DMS153 treated with DMSO at 0.1 percent for 48 hours (cell line): ENCODE measurements around the gene PTGIS.

Source experiments
- DNase-seq: peaks from one replicate; lab custom pipeline; 2025; ENCODE audit not compliant: unreplicated experiment; lab: John Stamatoyannopoulos, UW

Gene PTGIS

DNA sequence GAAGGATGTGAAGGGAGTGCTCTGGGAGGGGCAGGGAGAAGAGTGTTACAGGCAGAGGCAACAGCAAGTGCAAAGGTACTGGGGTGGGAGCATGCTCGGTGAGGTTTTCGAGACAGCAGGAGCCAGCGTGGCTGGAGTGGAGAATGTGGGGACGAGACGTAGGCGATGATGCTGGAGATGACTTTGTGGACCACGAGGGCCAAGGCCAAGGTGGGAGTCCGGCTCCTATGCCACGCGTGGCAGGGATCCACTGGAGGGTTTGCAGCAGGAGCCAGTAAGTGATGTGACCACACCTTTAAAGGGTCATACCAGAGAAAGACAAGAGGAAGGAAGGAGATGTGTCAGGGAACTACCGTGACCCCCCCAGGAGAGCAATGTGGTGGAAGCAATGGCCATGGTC lies 7.3 kb downstream of the PTGIS start:
- DNase-seq: no peak

GRCh38 chr20:49560186-49560585 lies 7.8 kb downstream of the PTGIS start:
- DNase-seq: no peak

- DNase-seq: no peak
Observed at GRCh38 chr20:49559411-49560081, 8.4 kb downstream of the PTGIS start.

GRCh38 chr20:49558826-49559225 lies 9.1 kb downstream of the PTGIS start:
- DNase-seq: no peak

DNA sequence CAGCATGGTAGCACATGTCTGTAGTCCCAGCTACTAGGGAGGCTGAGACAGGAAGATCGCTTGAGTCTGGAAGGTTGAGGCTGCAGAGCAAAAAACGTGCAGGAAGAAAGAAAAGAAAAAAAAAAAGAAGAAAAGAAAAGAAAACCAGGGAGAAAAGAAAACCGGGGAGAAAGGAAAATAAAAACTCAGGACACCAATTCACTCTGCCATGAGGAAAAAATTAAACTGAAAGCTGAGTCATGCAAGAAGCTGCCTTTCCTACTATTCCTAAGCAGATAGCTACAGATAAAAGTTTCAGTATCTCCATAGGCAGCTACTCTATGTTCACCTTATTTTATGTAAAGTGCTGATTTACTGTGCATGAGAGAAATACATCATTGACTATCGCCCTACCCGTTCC lies 10.5 kb downstream of the PTGIS start:
- DNase-seq: no peak

- no peak for DNase-seq
Observed at GRCh38 chr20:49556621-49557020, 11.3 kb downstream of the PTGIS start.

GRCh38 chr20:49549801-49550551 lies 18.0 kb downstream of the PTGIS start:
- no peak for DNase-seq

GRCh38 chr20:49548371-49548947 lies 19.5 kb downstream of the PTGIS start:
- DNase-seq: no peak

GRCh38 chr20:49545572-49545971 lies 22.4 kb downstream of the PTGIS start:
- DNase-seq: no peak

DNA sequence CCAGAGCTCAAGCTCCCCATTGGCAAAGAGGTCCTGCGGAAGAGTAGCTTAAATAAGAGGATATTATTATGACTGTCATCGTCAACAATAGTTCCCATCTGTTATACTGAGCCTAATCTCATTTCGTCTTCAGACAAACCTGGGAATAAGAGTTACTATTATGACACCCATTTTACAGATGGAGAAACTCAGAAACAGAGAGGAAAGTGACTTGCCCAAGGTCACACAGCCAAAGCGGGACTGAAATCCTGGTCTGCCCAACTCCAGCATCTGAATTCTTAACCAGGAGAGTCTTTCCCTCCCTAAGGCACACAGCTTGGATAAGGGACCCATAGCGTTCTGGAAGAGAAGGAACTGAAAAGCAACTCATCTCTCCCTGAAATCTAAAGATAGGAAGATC lies 23.4 kb downstream of the PTGIS start:
- DNase-seq: no peak

DNA sequence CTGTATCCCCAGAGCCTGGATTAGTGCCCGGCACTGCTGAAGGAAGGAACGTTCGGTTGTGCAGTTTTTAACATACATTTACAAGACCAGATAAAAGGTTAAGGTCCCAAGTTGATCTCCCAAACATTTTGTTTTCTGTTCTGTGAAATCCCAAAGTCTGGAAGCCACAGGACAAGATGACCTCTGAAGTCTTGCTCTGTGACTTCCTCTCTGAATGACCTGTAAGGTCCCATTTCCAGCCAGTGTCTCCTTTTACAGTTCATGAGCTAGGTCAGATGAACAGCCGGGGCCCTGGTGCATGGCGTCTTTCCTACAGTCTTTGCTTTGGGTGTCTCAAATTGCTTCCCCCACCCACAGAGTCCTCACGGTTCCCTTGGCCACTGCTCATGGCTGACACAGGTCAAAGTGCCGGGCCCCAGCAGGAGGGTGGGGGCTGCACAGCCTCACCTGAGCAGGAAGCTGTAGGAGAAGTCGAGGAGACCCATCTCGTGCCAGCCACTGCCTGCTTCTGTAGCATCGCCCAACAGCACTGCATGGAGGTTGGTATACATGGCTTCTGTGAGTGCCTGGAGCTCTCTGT lies 24.0 kb downstream of the PTGIS start:
- no peak for DNase-seq

GRCh38 chr20:49543071-49543857 lies 24.7 kb downstream of the PTGIS start:
- DNase-seq: no peak

- DNase-seq: no peak
Observed at GRCh38 chr20:49542514-49542991, 25.4 kb downstream of the PTGIS start.

GRCh38 chr20:49541733-49542513 lies 26.0 kb downstream of the PTGIS start:
- peak; percentile 17 for DNase-seq

- DNase-seq: no peak
Observed at GRCh38 chr20:49540687-49541435, 27.1 kb downstream of the PTGIS start.

- no peak for DNase-seq
Observed at GRCh38 chr20:49540232-49540620, 27.7 kb downstream of the PTGIS start.

DNA sequence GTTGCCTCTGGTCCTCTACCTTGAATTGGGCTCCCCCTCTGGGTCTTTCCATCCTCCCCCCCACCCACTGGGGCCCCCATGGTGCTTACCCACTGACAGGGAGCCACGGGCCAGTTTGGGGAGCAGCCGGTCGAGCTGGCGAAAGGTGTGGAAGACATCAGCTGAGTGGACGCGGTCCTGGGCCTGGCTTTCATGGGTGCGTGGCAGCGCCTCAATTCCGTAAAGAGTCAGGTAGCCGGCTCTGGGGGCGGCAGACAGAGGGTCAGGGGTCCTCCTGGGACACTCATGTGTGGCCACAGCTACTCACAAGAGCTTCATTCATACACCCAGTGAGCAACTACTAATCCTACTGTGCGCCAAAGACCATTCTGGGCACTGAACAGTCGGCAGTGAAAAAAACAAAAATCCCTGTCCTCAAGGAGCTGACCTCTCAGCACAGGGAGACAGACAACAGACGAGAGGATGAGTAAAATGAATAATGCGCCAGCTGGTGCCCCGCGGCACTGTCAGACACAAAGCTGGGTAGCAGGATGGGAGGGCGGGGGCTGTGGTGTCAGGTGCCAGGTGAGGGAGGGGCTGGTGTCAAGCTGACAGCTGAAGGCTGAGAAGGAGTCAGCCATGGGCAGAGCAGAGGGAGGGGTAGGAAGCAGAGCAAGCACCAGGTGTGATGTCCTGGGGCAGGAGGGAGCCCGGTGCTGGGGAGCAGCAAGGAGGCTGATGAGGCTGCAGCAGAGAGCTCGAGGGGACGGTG lies 28.3 kb downstream of the PTGIS start:
- no peak for DNase-seq

DNA sequence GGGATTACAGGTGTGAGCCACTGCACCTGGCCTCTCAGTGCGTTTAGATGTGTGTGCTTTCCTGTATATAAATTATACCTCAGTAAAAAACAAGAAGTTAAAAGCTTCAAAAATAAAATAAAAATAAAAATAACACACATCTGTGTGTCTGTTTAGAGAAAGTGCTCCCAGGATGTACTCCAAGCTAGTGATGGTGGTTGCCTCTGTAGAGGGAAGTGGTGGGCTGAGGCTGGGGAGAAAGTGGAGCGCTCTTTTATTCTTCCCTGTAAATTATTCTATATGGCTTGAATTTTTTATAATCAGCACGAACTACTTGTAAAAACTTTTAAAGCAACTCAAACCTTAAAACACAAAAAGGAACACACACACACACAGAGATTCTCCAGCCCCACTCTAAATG lies 29.0 kb downstream of the PTGIS start:
- DNase-seq: no peak

- DNase-seq: peak; percentile 18
Observed at GRCh38 chr20:49534255-49534712, 33.7 kb downstream of the PTGIS start.
